Liver (tissue), 9 donors: ENCODE results near the gene OR2C1. TPM values are rescaled to one million over a fixed set of nuclear protein-coding genes. Genes with fewer than 3 reads are reported as not detected.

Experiments used
- DNase-seq: peaks from one replicate; pipeline ENCODE4 v3.0.0-alpha.2; 2017; ENCODE audit warnings: low spot score
- H3K27ac ChIP-seq, 2 donors: one replicate each; pipeline ENCODE4 v1.7.0; 2013; ENCODE audit warnings: inconsistent platforms in 2 of 2, low read length in 2 of 2, control low read depth in 1 of 2, low read depth in 1 of 2, mild to moderate bottlenecking in 1 of 2
- H3K27me3 ChIP-seq, 4 donors: one replicate each; pipeline versions ENCODE4 v1.6.1 to v1.7.0; 2013; ENCODE audit warnings: low read length in 3 of 4, inconsistent platforms in 1 of 4, mild to moderate bottlenecking in 1 of 4, moderate library complexity in 1 of 4; ENCODE audit not compliant: control insufficient read depth in 4 of 4, insufficient read depth in 4 of 4
- H3K36me3 ChIP-seq, 4 donors: one replicate each; pipeline versions ENCODE4 v1.6.1 to v1.7.0; 2013; ENCODE audit warnings: low read length in 3 of 4, mild to moderate bottlenecking in 3 of 4, low read depth in 1 of 4, moderate library complexity in 1 of 4; ENCODE audit not compliant: control insufficient read depth in 4 of 4, insufficient read depth in 3 of 4
- H3K4me1 ChIP-seq, 4 donors: one replicate each; pipeline versions ENCODE4 v1.6.1 to v1.7.0; 2013; ENCODE audit warnings: low read length in 3 of 4, mild to moderate bottlenecking in 3 of 4, moderate library complexity in 1 of 4; ENCODE audit not compliant: control insufficient read depth in 4 of 4, insufficient read depth in 4 of 4
- H3K4me3 ChIP-seq, 3 donors: one replicate each; pipeline versions ENCODE4 v1.6.1 to v1.7.0; 2013; ENCODE audit warnings: low read length in 3 of 3, control low read depth in 1 of 3, low read depth in 1 of 3, mild to moderate bottlenecking in 1 of 3
- H3K9ac ChIP-seq, 2 donors: one replicate each; pipeline ENCODE4 v1.7.0; 2013; ENCODE audit warnings: low read length in 2 of 2, mild to moderate bottlenecking in 2 of 2, moderate library complexity in 2 of 2, control low read depth in 1 of 2, low read depth in 1 of 2
- H3K9me3 ChIP-seq, 4 donors: one replicate each; pipeline versions ENCODE4 v1.6.1 to v1.7.0; 2013; ENCODE audit warnings: low read length in 3 of 4; ENCODE audit not compliant: control insufficient read depth in 4 of 4
- ATF3 ChIP-seq: IDR thresholded peaks from 2 replicates; pipeline ENCODE4 v1.6.1; 2016; ENCODE audit warnings: antibody characterized with exemption
- CTCF ChIP-seq: fragments of 150-350 bp; IDR thresholded peaks from 2 replicates; pipeline ENCODE4 v1.5.1; 2017; ENCODE audit warnings: improper control_type of control experiment, low read depth, low read length; ENCODE audit not compliant: missing input control
- EGR1 ChIP-seq, 2 donors: IDR thresholded peaks; 2 replicates each; pipeline ENCODE4 v1.6.1; 2016 to 2018; ENCODE audit warnings: antibody characterized with exemption in 2 of 2, low read depth in 2 of 2
- FOXA2 ChIP-seq: IDR thresholded peaks from 2 replicates; pipeline ENCODE4 v1.6.1; 2016; ENCODE audit warnings: antibody characterized with exemption
- GABPA ChIP-seq, 2 donors: IDR thresholded peaks in 1 of 2; conservative IDR thresholded peaks in 1 of 2; 2 replicates each; pipeline ENCODE4 v1.6.1; 2016; ENCODE audit warnings: antibody characterized with exemption in 2 of 2, mild to moderate bottlenecking in 1 of 2, moderate library complexity in 1 of 2
- HNF4A ChIP-seq, 2 donors: conservative IDR thresholded peaks; 2 replicates each; pipeline ENCODE4 v1.6.1; 2016; ENCODE audit warnings: antibody characterized with exemption in 2 of 2, mild to moderate bottlenecking in 2 of 2
- HNF4G ChIP-seq: IDR thresholded peaks from 2 replicates; pipeline ENCODE4 v1.6.1; 2016; ENCODE audit warnings: antibody characterized with exemption
- JUND ChIP-seq, 2 donors: IDR thresholded peaks; 2 replicates each; pipeline ENCODE4 v1.6.1; 2016; ENCODE audit warnings: antibody characterized with exemption in 2 of 2
- MAX ChIP-seq: IDR thresholded peaks from 2 replicates; pipeline ENCODE4 v1.6.1; 2016; ENCODE audit warnings: antibody characterized with exemption
- NR2F2 ChIP-seq: IDR thresholded peaks from 2 replicates; pipeline ENCODE4 v1.6.1; 2016; ENCODE audit warnings: antibody characterized with exemption
- RAD21 ChIP-seq, 2 donors: IDR thresholded peaks; 2 replicates each; pipeline ENCODE4 v1.6.1; 2016; ENCODE audit warnings: antibody characterized with exemption in 2 of 2, mild to moderate bottlenecking in 2 of 2
- REST ChIP-seq: IDR thresholded peaks from 2 replicates; pipeline ENCODE4 v1.6.1; 2016; ENCODE audit warnings: antibody characterized with exemption, mild to moderate bottlenecking
- RXRA ChIP-seq, 2 donors: IDR thresholded peaks; 2 replicates each; pipeline ENCODE4 v1.6.1; 2017 to 2018; ENCODE audit warnings: antibody characterized with exemption in 2 of 2, mild to moderate bottlenecking in 1 of 2
- SP1 ChIP-seq: IDR thresholded peaks from 2 replicates; pipeline ENCODE4 v1.6.1; 2018; ENCODE audit warnings: antibody characterized with exemption, mild to moderate bottlenecking
- TAF1 ChIP-seq: conservative IDR thresholded peaks from 2 replicates; pipeline ENCODE4 v1.6.1; 2016; ENCODE audit warnings: antibody characterized with exemption, mild to moderate bottlenecking
- ZBTB33 ChIP-seq: IDR thresholded peaks from 2 replicates; pipeline ENCODE4 v1.6.1; 2016; ENCODE audit warnings: antibody characterized with exemption
- WGBS: extraction: QIAGEN DNeasy Blood & Tissue Kit; methylation state at CpG from one replicate; pipeline ENCODE4 v1.1.7; 2013; 5-methylcytosine and 5-hydroxymethylcytosine counted together
- polyA plus RNA-seq, 2 donors: library from polyadenylated mRNA; stranded (reverse) in 1 of 2; unstranded in 1 of 2; fragments of 200-250 nt in 1 of 2; fragments of >200 nt in 1 of 2; fragmentation: Nextera tagmentation in 1 of 2; extraction: Ambion mirVana in 1 of 2; gene quantifications; one replicate each; pipeline versions ENCODE4 v1.2.1 to v1.2.3, GENCODE V29; 2013 to 2015
- total RNA-seq, 2 donors: library from RNA; depleted of rRNA; stranded (reverse); fragments of >200 nt; gene quantifications; one replicate each; pipeline ENCODE4 v1.2.3, GENCODE V29; 2014
- donor health status: healthy.
- donor health status: healthy.
- donor health status: healthy.
- donor health status: healthy.
- donor health status: healthy.

The OR2C1 gene
- total and polyA plus RNA-seq, 4 donors, result 0.08 to 0.19 TPM; not detected in 2

- no peak for TF ChIP-seq MAX
- TF ChIP-seq EGR1 (IDR thresholded peaks at IDR 0.05; ENCODE audit: low read depth in 2 of 2), result no peak
These were observed 13.4 kb downstream of the OR2C1 start (continued) for GRCh38 chr16:3369073-3369472.

GRCh38 chr16:3375680-3376079, 20.0 kb downstream of the OR2C1 start:
- Histone ChIP-seq H3K27ac (no peak overlapping the region), H3K4me3 (no peak overlapping the region), H3K9ac (no peak overlapping the region), H3K4me1 (no peaks in the 10 kb centered on the region), H3K9me3 (peaks cover 35 to 48% (median 45%) of the 10 kb centered on the region in 4 donors), H3K36me3 (peaks cover 2 to 10% (median 4%) of the 10 kb centered on the region in 4 donors), H3K27me3 (no peaks in the 10 kb centered on the region)
- TF ChIP-seq TAF1 (no peak), RAD21 (IDR thresholded peaks at IDR 0.05) (no peak), REST (no peak), EGR1 (IDR thresholded peaks at IDR 0.05; ENCODE audit: low read depth in 2 of 2) (no peak), CTCF (no peak), FOXA2 (no peak), HNF4G (no peak), SP1 (no peak), MAX (no peak), NR2F2 (no peak), ZBTB33 (no peak), HNF4A (conservative IDR thresholded peaks at IDR 0.05) (no peak), ATF3 (no peak), RXRA (IDR thresholded peaks at IDR 0.05) (no peak), GABPA (IDR thresholded peaks at IDR 0.05 in 1 of 2, conservative IDR thresholded peaks at IDR 0.05 in 1 of 2) (no peak), JUND (IDR thresholded peaks at IDR 0.05) (no peak)
- no peak for DNase-seq
- WGBS, result 96% methylated on average over 5 of the region's 5 CpGs
